HEK293 (cell line): ENCODE results near the gene DDX17.

Source experiments
- CTCF ChIA-PET: fragments of 350-600 bp; formaldehyde crosslinking; extraction: SDS; loops from one replicate; lab custom pipeline; 2021; ENCODE audit warnings: antibody characterized with exemption; lab: Yijun Ruan, JAX
- POLR2A ChIA-PET: fragments of 300-600 bp; formaldehyde crosslinking; extraction: SDS; loops from one replicate; lab custom pipeline; 2020; ENCODE audit warnings: antibody characterized with exemption, inconsistent platforms; lab: Yijun Ruan, JAX
- H3K27ac ChIP-seq: fragments of 200-500 bp; sonication (Bioruptor generic); 2 replicates; pipeline ENCODE4 v1.5.1; 2014; ENCODE audit warnings: low read depth, low read length, control low read depth, inconsistent platforms; ENCODE audit errors: extremely low read depth
- H3K36me3 ChIP-seq, 2 experiments: fragments of 200-500 bp in 1 of 2; sonication (Bioruptor generic) in 1 of 2; 1 replicate in 1 of 2; 2 replicates in 1 of 2; pipeline ENCODE4 v1.5.1; 2014 to 2017; ENCODE audit warnings: inconsistent platforms in 2 of 2, low read length in 2 of 2; ENCODE audit not compliant: control insufficient read depth in 2 of 2, insufficient read depth in 1 of 2
- H3K4me1 ChIP-seq: fragments of 200-500 bp; sonication (Bioruptor generic); 2 replicates; pipeline ENCODE4 v1.5.1; 2014; ENCODE audit warnings: mild to moderate bottlenecking, low read length, inconsistent platforms; ENCODE audit not compliant: control insufficient read depth, insufficient read depth
- H3K4me3 ChIP-seq: 2 replicates; pipeline ENCODE4 v1.5.1; 2011; ENCODE audit warnings: low read depth, mild to moderate bottlenecking, control low read depth, low read length, moderate library complexity
- H3K9me3 ChIP-seq: fragments of 200-500 bp; sonication (Bioruptor generic); 2 replicates; pipeline ENCODE4 v1.5.1; 2014; ENCODE audit warnings: low read depth, low read length, inconsistent platforms; ENCODE audit not compliant: control insufficient read depth, insufficient read depth
- GLIS1 ChIP-seq: fragments of 450-650 bp; formaldehyde crosslinking; IDR thresholded peaks from 2 replicates; pipeline ENCODE4 v1.5.1; 2016; ENCODE audit warnings: missing biosample characterization, missing genetic modification characterization
- IKZF3 ChIP-seq: fragments of 450-650 bp; IDR thresholded peaks from 2 replicates; pipeline ENCODE4 v1.5.0; 2018; ENCODE audit warnings: missing biosample characterization, mild to moderate bottlenecking, missing genetic modification characterization, moderate library complexity
- RBAK ChIP-seq: fragments of 450-650 bp; formaldehyde crosslinking; IDR thresholded peaks from 2 replicates; pipeline ENCODE4 v1.5.1; 2016; ENCODE audit warnings: missing biosample characterization, missing genetic modification characterization
- SETDB1 ChIP-seq: IDR thresholded peaks from one replicate; pipeline ENCODE4 v1.6.1; 2017; ENCODE audit warnings: mild to moderate bottlenecking, low read length, moderate library complexity, mixed read lengths; ENCODE audit not compliant: insufficient read length
- YY1 ChIP-seq: fragments of 450-650 bp; formaldehyde crosslinking; IDR thresholded peaks from 2 replicates; pipeline ENCODE4 v1.5.1; 2018; ENCODE audit warnings: missing biosample characterization, missing genetic modification characterization
- ZNF121 ChIP-seq: fragments of 450-650 bp; formaldehyde crosslinking; IDR thresholded peaks from 2 replicates; pipeline ENCODE4 v1.5.1; 2016; ENCODE audit warnings: missing biosample characterization, missing genetic modification characterization
- ZNF211 ChIP-seq: fragments of 450-650 bp; formaldehyde crosslinking; IDR thresholded peaks from 2 replicates; pipeline ENCODE4 v1.5.1; 2016; ENCODE audit warnings: low read depth, missing biosample characterization, missing genetic modification characterization
- ZNF24 ChIP-seq: fragments of 450-650 bp; formaldehyde crosslinking; IDR thresholded peaks from 2 replicates; pipeline ENCODE4 v1.5.1; 2016; ENCODE audit warnings: missing biosample characterization, missing genetic modification characterization
- ZNF292 ChIP-seq: fragments of 450-650 bp; formaldehyde crosslinking; IDR thresholded peaks from 2 replicates; pipeline ENCODE4 v1.5.1; 2016; ENCODE audit warnings: low read depth, missing biosample characterization, missing genetic modification characterization, borderline replicate concordance
- ZNF404 ChIP-seq: fragments of 450-650 bp; formaldehyde crosslinking; IDR thresholded peaks from 2 replicates; pipeline ENCODE4 v1.5.1; 2017; ENCODE audit warnings: missing biosample characterization, missing genetic modification characterization
- ZNF433 ChIP-seq: fragments of 450-650 bp; formaldehyde crosslinking; IDR thresholded peaks from 2 replicates; pipeline ENCODE4 v1.5.1; 2016; ENCODE audit warnings: missing biosample characterization, missing genetic modification characterization, low read depth
- ZNF473 ChIP-seq: fragments of 450-650 bp; formaldehyde crosslinking; IDR thresholded peaks from 2 replicates; pipeline ENCODE4 v1.5.1; 2017; ENCODE audit warnings: missing biosample characterization, missing genetic modification characterization
- ZNF510 ChIP-seq: fragments of 450-650 bp; formaldehyde crosslinking; IDR thresholded peaks from 2 replicates; pipeline ENCODE4 v1.5.1; 2018; ENCODE audit warnings: mild to moderate bottlenecking, missing genetic modification characterization, missing biosample characterization; ENCODE audit not compliant: insufficient replicate concordance
- ZNF521 ChIP-seq: fragments of 450-650 bp; formaldehyde crosslinking; IDR thresholded peaks from 2 replicates; pipeline ENCODE4 v1.5.1; 2017; ENCODE audit warnings: missing biosample characterization, mild to moderate bottlenecking, missing genetic modification characterization
- ZNF549 ChIP-seq: fragments of 450-650 bp; IDR thresholded peaks from 2 replicates; pipeline ENCODE4 v1.5.1; 2018; ENCODE audit warnings: missing biosample characterization, missing genetic modification characterization, mild to moderate bottlenecking, inconsistent platforms, moderate library complexity
- ZNF571 ChIP-seq: fragments of 450-650 bp; formaldehyde crosslinking; IDR thresholded peaks from 2 replicates; pipeline ENCODE4 v1.5.0; 2017; ENCODE audit warnings: missing biosample characterization, missing genetic modification characterization
- ZNF610 ChIP-seq: fragments of 450-650 bp; formaldehyde crosslinking; IDR thresholded peaks from 2 replicates; pipeline ENCODE4 v1.5.1; 2016; ENCODE audit warnings: missing biosample characterization, missing genetic modification characterization, borderline replicate concordance
- TF ChIP-seq, protein P1 (sequence below): fragments of 450-650 bp; formaldehyde crosslinking; IDR thresholded peaks from 2 replicates; pipeline ENCODE4 v1.5.1; 2016; ENCODE audit warnings: missing biosample characterization, missing genetic modification characterization
- TF ChIP-seq, protein P2 (sequence below): fragments of 450-650 bp; formaldehyde crosslinking; IDR thresholded peaks from 2 replicates; pipeline ENCODE4 v1.5.1; 2016; ENCODE audit warnings: missing biosample characterization, missing genetic modification characterization
- TF ChIP-seq, protein P3 (sequence below): fragments of 450-650 bp; formaldehyde crosslinking; IDR thresholded peaks from 2 replicates; pipeline ENCODE4 v1.5.1; 2016; ENCODE audit warnings: missing biosample characterization, missing genetic modification characterization
- TF ChIP-seq, protein P4 (sequence below): fragments of 450-650 bp; formaldehyde crosslinking; IDR thresholded peaks from 2 replicates; pipeline ENCODE4 v1.5.1; 2016; ENCODE audit warnings: missing biosample characterization, missing genetic modification characterization

The DDX17 gene

DNA sequence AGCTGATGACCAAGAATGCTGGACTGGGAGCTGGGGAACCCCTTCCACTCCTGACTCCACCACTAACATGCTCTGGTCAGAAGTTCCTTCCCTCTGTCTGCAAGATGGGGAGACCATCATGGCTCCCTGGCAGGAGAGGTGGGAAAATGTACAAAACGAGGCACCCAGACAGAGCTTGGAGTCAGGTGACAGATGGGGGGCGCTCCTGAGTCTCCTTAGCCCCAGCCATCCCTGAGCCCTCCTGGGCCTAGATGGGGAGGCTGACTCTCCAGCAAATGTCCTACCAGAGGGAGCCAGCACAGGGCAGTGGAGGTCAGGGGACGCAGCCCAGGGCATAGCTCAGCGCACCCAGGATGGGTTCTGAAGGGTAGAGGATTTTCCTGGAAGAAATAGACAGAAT lies 71.1 kb downstream of the DDX17 start (continued):
- no peak for TF ChIP-seq ZNF610 (tag by site-specific recombination)
- TF ChIP-seq ZNF292 (tag by site-specific recombination), result no peak
- no peak for TF ChIP-seq ZNF571 (tag by site-specific recombination)
- no peak for TF ChIP-seq ZNF549 (tag by site-specific recombination)
- TF ChIP-seq ZNF24 (tag by site-specific recombination), result no peak
- no peak for TF ChIP-seq ZNF121 (tag by site-specific recombination)
- no peak for TF ChIP-seq RBAK (tag by site-specific recombination)
- TF ChIP-seq GLIS1 (tag by site-specific recombination), result no peak

DNA sequence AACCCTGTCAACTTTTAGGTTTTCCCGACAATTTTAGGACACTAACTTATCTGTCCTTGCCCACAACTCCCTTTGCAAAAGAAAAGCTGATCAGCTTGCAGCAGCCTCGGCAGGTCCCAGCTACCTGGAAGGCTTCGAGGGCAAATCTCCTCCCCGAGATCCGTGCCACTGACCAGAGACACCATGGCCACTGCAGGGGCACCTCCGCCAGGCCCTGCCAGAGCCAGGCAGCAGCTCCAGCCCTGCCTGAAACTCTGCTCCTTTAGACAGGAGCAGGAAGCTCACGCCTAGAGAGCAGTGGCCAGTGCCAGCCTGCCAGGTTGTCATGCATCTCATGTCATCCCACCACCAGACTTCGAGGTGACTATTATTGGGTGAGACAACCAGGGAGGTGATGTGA lies 72.2 kb downstream of the DDX17 start:
- no peaks in the 10 kb centered on the region for H3K36me3 ChIP-seq
- H3K4me3 ChIP-seq, result no peak overlapping the region
- ChIA-PET POLR2A (interaction anchor here (1.0 to 1.1 kb wide), 2 partner anchors 10 to 19 kb away, joined by 3 read pairs; no protein-coding TSS in a partner anchor), CTCF (interaction anchor here (0.7 to 1.2 kb wide), 2 partner anchors 9 to 32 kb away, joined by 3 to 4 read pairs; no protein-coding TSS in a partner anchor)
- no peaks in the 10 kb centered on the region for H3K9me3 ChIP-seq
- H3K27ac ChIP-seq, result no peak overlapping the region
- H3K4me1 ChIP-seq, result no peaks in the 10 kb centered on the region
- TF ChIP-seq IKZF3 (no peak), ZNF211 (tag by site-specific recombination) (no peak), SETDB1 (no peak), YY1 (no peak), ZNF404 (no peak), ZNF521 (tag by site-specific recombination) (no peak), ZNF433 (tag by site-specific recombination) (no peak), ZNF473 (tag by site-specific recombination) (no peak), ZNF510 (no peak)
- TF ChIP-seq, protein P1, sequence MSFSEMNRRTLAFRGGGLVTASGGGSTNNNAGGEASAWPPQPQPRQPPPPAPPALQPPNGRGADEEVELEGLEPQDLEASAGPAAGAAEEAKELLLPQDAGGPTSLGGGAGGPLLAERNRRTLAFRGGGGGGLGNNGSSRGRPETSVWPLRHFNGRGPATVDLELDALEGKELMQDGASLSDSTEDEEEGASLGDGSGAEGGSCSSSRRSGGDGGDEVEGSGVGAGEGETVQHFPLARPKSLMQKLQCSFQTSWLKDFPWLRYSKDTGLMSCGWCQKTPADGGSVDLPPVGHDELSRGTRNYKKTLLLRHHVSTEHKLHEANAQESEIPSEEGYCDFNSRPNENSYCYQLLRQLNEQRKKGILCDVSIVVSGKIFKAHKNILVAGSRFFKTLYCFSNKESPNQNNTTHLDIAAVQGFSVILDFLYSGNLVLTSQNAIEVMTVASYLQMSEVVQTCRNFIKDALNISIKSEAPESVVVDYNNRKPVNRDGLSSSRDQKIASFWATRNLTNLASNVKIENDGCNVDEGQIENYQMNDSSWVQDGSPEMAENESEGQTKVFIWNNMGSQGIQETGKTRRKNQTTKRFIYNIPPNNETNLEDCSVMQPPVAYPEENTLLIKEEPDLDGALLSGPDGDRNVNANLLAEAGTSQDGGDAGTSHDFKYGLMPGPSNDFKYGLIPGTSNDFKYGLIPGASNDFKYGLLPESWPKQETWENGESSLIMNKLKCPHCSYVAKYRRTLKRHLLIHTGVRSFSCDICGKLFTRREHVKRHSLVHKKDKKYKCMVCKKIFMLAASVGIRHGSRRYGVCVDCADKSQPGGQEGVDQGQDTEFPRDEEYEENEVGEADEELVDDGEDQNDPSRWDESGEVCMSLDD (tag by site-specific recombination), result no peak
- TF ChIP-seq, protein P2, sequence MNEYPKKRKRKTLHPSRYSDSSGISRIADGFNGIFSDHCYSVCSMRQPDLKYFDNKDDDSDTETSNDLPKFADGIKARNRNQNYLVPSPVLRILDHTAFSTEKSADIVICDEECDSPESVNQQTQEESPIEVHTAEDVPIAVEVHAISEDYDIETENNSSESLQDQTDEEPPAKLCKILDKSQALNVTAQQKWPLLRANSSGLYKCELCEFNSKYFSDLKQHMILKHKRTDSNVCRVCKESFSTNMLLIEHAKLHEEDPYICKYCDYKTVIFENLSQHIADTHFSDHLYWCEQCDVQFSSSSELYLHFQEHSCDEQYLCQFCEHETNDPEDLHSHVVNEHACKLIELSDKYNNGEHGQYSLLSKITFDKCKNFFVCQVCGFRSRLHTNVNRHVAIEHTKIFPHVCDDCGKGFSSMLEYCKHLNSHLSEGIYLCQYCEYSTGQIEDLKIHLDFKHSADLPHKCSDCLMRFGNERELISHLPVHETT (tag by site-specific recombination), result no peak
- TF ChIP-seq, protein P3, sequence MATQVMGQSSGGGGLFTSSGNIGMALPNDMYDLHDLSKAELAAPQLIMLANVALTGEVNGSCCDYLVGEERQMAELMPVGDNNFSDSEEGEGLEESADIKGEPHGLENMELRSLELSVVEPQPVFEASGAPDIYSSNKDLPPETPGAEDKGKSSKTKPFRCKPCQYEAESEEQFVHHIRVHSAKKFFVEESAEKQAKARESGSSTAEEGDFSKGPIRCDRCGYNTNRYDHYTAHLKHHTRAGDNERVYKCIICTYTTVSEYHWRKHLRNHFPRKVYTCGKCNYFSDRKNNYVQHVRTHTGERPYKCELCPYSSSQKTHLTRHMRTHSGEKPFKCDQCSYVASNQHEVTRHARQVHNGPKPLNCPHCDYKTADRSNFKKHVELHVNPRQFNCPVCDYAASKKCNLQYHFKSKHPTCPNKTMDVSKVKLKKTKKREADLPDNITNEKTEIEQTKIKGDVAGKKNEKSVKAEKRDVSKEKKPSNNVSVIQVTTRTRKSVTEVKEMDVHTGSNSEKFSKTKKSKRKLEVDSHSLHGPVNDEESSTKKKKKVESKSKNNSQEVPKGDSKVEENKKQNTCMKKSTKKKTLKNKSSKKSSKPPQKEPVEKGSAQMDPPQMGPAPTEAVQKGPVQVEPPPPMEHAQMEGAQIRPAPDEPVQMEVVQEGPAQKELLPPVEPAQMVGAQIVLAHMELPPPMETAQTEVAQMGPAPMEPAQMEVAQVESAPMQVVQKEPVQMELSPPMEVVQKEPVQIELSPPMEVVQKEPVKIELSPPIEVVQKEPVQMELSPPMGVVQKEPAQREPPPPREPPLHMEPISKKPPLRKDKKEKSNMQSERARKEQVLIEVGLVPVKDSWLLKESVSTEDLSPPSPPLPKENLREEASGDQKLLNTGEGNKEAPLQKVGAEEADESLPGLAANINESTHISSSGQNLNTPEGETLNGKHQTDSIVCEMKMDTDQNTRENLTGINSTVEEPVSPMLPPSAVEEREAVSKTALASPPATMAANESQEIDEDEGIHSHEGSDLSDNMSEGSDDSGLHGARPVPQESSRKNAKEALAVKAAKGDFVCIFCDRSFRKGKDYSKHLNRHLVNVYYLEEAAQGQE, result no peak
- TF ChIP-seq, protein P4, sequence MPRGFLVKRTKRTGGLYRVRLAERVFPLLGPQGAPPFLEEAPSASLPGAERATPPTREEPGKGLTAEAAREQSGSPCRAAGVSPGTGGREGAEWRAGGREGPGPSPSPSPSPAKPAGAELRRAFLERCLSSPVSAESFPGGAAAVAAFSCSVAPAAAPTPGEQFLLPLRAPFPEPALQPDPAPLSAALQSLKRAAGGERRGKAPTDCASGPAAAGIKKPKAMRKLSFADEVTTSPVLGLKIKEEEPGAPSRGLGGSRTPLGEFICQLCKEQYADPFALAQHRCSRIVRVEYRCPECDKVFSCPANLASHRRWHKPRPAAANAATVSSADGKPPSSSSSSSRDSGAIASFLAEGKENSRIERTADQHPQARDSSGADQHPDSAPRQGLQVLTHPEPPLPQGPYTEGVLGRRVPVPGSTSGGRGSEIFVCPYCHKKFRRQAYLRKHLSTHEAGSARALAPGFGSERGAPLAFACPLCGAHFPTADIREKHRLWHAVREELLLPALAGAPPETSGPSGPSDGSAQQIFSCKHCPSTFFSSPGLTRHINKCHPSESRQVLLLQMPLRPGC (tag by site-specific recombination), result no peak
